Measurements from ENCODE around the gene NEURL1.

DNA sequence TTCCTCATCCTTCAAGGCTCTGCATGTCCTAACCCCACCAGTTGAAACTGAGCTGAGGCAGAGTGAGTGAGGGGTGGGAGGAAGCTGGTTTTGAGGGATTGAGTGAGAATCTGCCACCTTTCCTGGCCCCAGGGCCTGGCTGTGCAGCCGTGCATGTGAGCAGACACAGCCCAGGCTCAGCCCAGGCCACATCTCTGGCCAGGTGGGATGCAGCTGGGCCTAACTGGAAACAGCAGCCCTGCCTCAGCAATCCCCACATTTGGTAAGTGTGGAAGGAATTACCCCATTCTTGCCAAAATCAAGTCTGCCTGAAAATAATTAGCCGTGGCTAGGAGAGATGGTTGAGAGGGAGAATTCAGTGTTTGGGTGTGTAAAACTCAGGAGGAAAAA lies 116.6 kb downstream of the NEURL1 start:
- TF ChIP-seq MTA2 (IDR thresholded peaks at IDR 0.05; ENCODE audit: low read depth) (no peak), EZH2 (IDR thresholded peaks at IDR 0.05; ENCODE audit: borderline replicate concordance, control insufficient read depth, low read depth, low read length) (no peak), USF2 (IDR thresholded peaks at IDR 0.05; ENCODE audit: borderline replicate concordance, low read depth, low read length) (no peak), HDGF (IDR thresholded peaks at IDR 0.05) (no peak), CTCF (IDR thresholded peaks at IDR 0.05 in 2 of 3, conservative IDR thresholded peaks at IDR 0.05 in 1 of 3; ENCODE audit: control insufficient read depth in 2 of 3, extremely low read depth in 1 of 3, insufficient read depth in 1 of 3, low read depth in 3 of 3, low read length in 3 of 3) (no peak), IKZF1 (conservative IDR thresholded peaks at IDR 0.05) (no peak), RCOR1 (conservative IDR thresholded peaks at IDR 0.05; ENCODE audit: low read depth, low read length) (no peak), NR2C1 (IDR thresholded peaks at IDR 0.05) (no peak), SPI1 (IDR thresholded peaks at IDR 0.05; ENCODE audit: borderline replicate concordance, insufficient read depth, low read depth, low read length) (no peak), STAT1 (conservative IDR thresholded peaks at IDR 0.05) (no peak), PML (IDR thresholded peaks at IDR 0.05; ENCODE audit: low read length) (no peak), RFX5 (IDR thresholded peaks at IDR 0.05; ENCODE audit: low read depth, low read length) (no peak)

All from GM12878 (cell line).